22Rv1 (cell line): ENCODE data around the gene KANK4.

Source experiments
- CTCF ChIP-seq: fragments of 450-650 bp; IDR thresholded peaks from 2 replicates; pipeline ENCODE4 v1.5.1; 2017; ENCODE audit warnings: mild to moderate bottlenecking
- ZFX ChIP-seq: fragments of 450-650 bp; IDR thresholded peaks from 2 replicates; pipeline ENCODE4 v1.6.1; 2017; ENCODE audit warnings: antibody characterized with exemption, borderline replicate concordance

GRCh38 chr1:62327360-62328055 is 8.3 kb upstream of the KANK4 start:
- TF ChIP-seq CTCF (no peak), ZFX (no peak)
